GM18907 (cell line): Measurements from ENCODE around the gene ACTR1A.
A peak's percentile ranks its signal among the peaks of the same experiment; 100 is the strongest.
"Not testable (repeated sequence)": the region's sequence is repeated elsewhere in the genome, so short reads cannot be mapped to it uniquely, and the experiment has no call there.

Experiments used
- ATAC-seq: cut with Tn5 transposase; IDR thresholded peaks from one replicate; pipeline ENCODE4 v1.9.1; 2021; ENCODE audit warnings: mild to moderate bottlenecking, moderate library complexity; ENCODE audit not compliant: unreplicated experiment

ACTR1A gene

GRCh38 chr10:102515724-102516123, 13.2 kb upstream of the ACTR1A start:
- no peak for ATAC-seq

- ATAC-seq: no peak
Measured at GRCh38 chr10:102514487-102515311, 12.2 kb upstream of the ACTR1A start.

GRCh38 chr10:102511583-102512274, 9.2 kb upstream of the ACTR1A start:
- peak; percentile 73 for ATAC-seq

- ATAC-seq: no peak
Measured at GRCh38 chr10:102509387-102509786, 6.9 kb upstream of the ACTR1A start.

- ATAC-seq: no peak
Measured at GRCh38 chr10:102508506-102508905, 6.0 kb upstream of the ACTR1A start.

GRCh38 chr10:102507521-102507920, 5.0 kb upstream of the ACTR1A start:
- ATAC-seq: no peak

- ATAC-seq: no peak
Measured at GRCh38 chr10:102505462-102506115, 3.1 kb upstream of the ACTR1A start.

GRCh38 chr10:102504976-102505300, 2.4 kb upstream of the ACTR1A start:
- no peak for ATAC-seq

GRCh38 chr10:102504179-102504975, 1.9 kb upstream of the ACTR1A start:
- no peak for ATAC-seq

GRCh38 chr10:102503264-102504178, 1.0 kb upstream of the ACTR1A start, which contains the start of gene SUFU:
SUFU (plus strand) TSS chr10:102503972; CDS start chr10:102504153, 181 bp downstream.
- peak; percentile 61 for ATAC-seq

- peak; percentile 78 for ATAC-seq
Measured at GRCh38 chr10:102502029-102502336, 529 bp downstream of the ACTR1A start.

GRCh38 chr10:102501201-102502028, 1.1 kb downstream of the ACTR1A start:
- ATAC-seq: no peak

GRCh38 chr10:102500686-102501085, 1.8 kb downstream of the ACTR1A start:
- ATAC-seq: not testable (repeated sequence)

- no peak for ATAC-seq
Measured at GRCh38 chr10:102499356-102499755, 3.2 kb downstream of the ACTR1A start.

- ATAC-seq: no peak
Measured at GRCh38 chr10:102497545-102497944, 5.0 kb downstream of the ACTR1A start.

- no peak for ATAC-seq
Measured at GRCh38 chr10:102493771-102494170, 8.7 kb downstream of the ACTR1A start.

GRCh38 chr10:102492983-102493382, 9.5 kb downstream of the ACTR1A start:
- ATAC-seq: no peak

- no peak for ATAC-seq
Measured at GRCh38 chr10:102492344-102492939, 10.1 kb downstream of the ACTR1A start.

GRCh38 chr10:102491136-102491535, 11.4 kb downstream of the ACTR1A start:
- ATAC-seq: no peak
